Esophagus squamous epithelium (tissue), 4 donors: Measurements from ENCODE around the gene VPS18.

ENCODE experiments used
- CTCF ChIP-seq, 6 experiments: fragments of 450-650 bp in 4 of 6; fragments of 200-600 bp in 2 of 6; sonication (generic) in 2 of 6; IDR thresholded peaks; one replicate each; pipeline ENCODE4 v1.5.1; 2016 to 2019; ENCODE audit warnings: antibody characterized with exemption in 6 of 6, mild to moderate bottlenecking in 4 of 6, moderate library complexity in 4 of 6
- POLR2A ChIP-seq, 4 donors: fragments of 450-650 bp; IDR thresholded peaks; one replicate each; pipeline ENCODE4 v1.6.1; 2017; ENCODE audit warnings: antibody characterized with exemption in 4 of 4, mild to moderate bottlenecking in 4 of 4, moderate library complexity in 3 of 4

DNA sequence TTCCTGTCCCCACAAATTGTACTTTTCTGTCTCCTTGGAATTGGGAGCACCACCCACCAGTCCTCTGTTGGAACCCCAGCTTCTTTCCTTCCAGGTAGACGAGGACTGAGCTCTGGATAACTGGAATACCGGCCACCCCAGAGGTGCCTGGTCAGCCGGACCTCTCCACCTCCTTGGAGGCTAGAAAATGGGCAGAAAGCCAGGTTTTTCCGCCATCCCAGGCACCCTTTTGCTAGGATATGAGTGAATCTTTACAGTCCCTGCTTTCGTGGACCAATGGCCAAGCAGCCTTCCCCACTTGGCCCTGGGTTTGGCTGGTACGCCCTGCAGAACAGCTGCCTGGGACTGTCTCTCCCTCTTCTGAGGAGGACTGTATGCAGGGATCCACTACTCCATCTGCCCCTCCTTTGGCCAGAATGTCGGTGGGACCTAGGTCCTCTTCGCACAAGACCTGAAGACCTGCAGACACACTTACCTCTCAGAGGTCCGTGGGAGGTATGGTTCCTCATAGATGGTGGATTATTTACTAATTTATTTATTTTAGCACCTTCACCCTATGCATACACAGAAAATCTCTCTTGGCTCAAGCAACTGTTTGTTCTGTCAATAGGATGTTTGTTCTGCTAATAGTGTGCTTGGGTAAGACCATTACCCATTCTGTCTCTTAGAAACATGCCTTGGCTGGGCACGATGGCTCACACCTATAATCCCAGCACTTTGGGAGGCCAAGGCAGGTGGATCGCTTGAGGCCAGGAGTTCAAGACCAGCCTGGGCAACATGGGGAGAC, 50.5 kb downstream of the VPS18 start:
- TF ChIP-seq CTCF (IDR thresholded peaks at IDR 0.05) (no peak), POLR2A (IDR thresholded peaks at IDR 0.05) (no peak)
